ENCODE results near the gene COL20A1.

COL20A1 gene

DNA sequence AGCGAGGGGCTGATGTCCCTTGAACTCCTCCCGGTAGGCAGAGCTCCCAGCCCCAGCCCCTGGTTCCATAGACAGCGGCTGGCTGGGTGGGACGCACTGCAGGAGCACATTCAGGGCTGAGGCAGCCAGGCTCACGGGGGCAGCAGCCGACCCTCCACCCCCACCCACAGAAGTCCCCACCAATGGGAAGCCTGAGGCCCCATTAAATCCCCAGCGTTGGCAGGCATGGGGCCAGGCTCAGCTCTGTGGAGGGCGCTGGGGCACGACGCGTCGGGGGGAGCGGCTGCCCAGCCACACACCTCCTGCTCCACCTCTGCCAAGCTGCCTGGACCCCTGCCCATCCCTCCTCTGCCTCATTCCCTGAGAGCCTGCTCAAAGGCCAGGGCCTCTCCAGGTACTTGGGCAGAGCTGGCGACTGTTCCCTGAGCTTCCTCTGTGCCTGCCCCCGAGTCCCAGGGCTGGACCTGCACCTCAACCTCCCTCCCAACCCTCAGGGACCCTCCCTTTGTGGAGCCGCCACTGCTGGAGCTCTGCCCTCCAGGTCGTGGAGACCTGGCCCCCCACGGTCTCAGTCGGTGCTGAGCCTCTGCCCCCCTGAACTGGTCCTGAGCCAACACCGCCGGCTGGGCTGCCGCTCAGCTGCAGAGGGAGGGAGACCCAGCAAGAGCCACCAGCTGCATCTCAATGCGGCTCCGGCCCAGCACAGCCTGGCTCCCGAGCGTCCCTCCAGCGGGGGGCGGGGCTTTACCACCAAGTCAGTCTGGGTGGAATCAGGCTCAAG, 59.0 kb downstream of the COL20A1 start:
- no peak for DNase-seq

DNA sequence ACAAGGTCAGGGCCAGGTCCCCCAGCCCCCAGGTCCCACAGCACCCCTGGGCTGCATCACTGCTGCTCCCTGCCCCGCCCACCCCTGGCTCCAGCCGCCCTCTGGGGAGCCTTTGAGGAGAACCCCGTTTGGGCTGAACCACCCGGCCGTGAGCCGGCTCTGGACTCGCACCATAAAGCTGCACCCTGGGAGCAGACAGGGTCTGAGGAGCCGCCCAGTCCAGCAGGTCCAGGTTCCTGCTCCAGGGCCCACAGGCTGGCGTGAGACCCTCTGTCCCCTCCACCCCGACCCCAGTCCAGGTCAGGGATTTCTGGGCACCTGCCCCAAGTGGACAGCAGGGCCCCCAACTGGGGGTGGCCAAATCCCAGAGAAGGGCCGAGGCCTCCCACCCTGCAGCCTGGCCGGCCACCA, 59.8 kb downstream of the COL20A1 start:
- no peak for DNase-seq

DNA sequence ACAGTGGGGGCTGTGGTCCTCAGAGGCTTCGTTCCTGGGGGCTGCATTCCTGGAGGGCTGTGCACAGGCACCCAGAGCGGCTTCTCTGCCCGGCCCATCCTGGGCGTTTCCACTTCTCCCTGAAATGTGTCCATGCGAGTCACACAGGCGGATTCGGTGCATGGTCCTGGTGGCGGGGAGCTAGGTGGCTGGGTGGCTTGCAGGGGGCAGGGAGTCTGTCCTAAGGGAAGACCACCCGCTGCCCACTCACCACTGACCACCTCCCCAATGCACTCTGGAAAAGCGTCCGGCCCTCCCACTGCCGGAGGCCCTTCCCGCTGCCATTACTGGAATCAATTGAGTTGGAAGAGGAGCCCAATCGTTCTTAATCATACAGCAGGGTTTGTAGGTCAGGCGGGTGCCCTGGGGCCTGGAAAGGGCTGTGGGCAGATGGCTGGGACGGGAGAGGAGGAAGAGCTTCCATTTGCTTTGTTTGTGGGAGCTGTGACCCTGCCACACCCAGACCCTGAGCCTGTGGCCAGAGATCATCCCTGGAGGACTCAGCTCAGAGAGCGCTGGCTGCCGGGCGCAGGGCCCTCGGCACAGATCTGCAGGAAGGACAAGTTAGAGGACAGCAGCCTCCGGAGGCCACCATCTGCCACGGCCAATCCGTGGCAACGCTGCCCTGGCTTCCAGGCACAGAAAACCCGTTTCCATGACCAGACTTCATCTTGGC, 61.8 kb downstream of the COL20A1 start:
- DNase-seq: no peak

DNA sequence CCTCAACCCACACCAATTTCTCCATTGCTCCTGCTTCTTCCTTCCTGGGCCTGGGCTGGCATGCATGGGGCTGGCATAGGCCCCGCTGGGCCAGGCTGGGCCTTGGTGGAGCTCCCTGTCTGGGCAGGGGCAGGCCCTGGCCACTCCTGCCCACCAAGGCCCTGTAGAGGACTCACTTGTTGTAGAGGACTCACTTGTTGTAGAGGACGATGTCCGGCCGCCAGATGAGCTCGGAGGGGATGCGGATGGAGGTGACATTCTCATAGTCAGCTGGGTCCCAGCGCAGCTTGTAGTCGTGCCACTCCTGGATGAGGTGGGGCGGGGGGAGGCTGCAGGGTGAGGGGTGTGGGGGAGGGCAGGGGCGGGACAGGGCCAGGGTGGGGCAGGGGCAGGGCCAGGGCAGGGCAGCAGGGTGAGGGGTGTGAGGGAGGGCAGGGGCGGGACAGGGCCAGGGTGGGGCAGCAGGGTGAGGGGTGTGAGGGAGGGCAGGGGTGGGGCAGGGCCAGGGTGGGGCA, 62.9 kb downstream of the COL20A1 start:
- no peak for DNase-seq

DNA sequence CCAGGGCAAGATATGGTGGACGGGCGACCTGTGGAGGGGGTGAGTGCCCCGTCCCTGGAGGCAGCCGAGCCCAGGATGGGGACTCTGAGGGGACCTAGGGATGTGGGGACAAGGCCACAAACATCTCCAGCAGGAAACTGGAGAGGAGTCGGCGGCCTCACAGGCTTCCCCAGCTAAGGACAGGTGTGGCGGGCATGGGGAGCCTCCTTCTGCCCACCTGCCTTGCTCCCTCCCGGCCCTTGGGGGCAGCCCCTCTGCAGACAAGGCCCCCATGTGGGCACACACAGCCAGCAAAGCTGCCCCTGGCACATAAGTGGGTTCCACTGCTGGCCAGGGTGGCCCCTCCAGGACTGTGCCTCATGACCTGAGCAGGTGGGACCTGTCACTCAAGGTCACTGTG, 63.5 kb downstream of the COL20A1 start:
- no peak for DNase-seq

DNA sequence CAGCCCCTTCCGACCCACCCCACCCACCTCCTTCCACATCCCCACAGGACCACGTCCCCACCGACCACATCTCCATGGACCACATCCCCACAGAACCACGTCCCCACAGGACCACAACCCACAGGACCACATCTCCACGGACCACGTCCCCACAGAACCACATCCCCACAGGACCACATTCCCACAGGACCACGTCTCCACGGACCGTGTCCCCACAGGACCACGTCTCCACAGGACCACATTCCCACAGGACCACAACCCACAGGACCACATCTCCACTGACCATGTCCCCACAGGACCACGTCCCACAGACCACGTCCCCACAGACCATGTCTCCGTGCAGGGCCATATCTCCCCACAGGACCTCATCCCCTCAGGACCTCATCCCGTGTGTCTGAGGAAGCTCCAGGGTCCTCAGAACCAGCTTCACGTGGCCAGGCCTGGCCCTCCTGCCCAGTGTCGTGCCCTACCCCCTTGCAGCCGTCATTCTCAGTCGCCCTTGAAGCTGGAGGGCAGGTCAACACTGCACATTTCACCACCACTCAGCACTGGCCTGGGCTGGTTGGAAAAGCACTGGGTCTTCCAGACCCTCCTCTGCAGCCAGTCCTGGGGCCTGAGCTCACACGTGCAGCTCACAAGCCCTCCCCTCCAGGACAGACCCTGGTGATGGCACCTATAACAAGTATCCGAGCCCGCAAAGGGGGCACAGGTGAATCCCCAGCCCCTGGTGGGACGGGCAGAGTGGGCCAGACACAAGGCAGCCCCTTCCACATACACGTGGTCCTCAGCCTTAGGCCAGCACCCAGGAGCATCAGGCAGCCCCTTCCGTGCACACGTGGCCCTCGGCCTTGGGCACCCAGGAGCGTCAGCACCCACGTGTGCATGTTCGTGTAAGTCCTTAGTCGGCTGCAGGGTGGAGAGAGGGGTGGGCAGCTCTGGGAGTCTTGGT, 64.2 kb downstream of the COL20A1 start:
- DNase-seq: no peak

DNA sequence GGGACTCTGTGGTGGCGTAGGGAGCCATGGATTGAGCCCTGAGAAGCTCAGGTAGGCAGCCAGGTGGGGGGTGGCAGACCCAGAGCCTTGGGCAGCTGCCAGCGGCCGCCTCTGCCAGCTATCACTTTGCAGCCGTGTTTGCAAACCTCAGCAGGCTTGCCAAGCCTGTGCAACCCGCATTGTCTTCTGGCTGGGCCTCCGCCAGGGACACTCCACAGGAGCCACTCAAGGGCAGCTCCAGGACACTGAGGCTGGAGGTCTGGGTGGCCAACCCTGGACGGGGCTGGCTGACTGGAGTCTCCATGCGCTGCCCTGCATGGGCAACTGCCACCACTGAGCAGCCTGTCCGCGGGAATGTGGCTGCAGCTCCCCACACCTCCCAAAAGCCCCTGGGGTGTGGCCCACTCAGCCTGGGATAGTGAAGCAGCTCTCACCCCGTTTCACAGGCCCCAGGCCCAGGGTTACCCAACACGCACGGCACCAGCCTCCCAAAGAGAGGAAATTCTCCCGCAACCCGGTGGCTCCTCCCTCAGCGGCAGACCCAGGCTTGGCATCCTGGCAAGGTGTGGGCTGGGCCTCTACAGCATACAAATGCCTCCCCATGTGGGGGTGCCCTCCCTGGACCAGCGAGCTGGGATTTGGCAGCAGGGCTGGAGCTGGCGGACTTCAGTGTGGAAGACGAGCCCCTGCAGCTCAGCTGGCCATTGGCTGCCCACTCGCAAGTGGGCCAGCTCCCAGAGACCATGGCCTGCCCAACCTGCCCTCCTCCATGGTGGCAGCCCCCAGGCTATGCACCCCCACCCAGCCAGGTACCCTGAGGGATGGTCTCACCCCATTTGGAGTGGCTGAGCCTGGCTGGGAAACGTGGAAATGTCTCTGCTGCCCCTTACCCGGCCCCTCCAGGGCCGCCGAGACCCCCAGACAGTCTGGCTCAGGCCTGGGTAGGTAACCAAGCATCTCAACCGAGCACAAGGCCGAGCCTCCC, 65.2 kb downstream of the COL20A1 start:
- DNase-seq: no peak

DNA sequence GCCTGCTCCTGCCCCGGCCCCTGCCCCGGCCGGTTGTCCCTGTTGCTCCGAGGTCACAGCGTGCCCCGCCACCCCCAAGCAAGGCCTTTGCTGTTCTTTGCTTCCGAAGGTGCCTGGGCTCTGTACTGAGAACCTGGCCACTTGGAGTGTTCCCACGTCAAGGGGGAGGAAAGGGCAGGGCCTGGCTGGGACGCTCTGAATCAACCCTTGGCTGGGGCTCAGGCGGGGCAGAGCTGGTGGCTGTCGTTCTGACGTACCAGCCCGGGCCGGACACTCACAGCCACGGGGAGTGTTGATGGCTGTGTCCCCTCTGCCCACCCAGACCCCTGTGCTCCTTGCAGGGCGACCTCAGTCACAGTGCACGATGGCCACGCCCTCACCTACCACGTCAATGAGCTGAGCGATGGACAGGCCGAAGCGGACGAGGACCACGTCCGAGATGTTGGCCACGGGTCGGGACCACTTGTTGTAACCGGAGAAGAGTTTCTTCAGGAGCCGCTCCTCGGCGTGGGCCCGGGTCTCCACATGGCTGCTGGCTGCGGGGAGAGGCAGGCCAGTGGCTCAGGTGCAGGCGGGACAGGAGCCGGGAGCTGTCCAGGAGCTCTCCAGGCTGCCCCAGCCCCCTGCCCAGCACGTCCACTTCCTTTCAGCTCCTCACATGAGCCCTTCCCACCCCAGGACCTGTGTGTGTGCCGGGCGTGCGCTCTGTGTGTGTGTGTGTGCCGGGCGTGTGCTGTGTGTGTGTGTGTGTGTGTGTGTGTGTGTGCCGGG, 66.4 kb downstream of the COL20A1 start:
- no peak for DNase-seq

DNA sequence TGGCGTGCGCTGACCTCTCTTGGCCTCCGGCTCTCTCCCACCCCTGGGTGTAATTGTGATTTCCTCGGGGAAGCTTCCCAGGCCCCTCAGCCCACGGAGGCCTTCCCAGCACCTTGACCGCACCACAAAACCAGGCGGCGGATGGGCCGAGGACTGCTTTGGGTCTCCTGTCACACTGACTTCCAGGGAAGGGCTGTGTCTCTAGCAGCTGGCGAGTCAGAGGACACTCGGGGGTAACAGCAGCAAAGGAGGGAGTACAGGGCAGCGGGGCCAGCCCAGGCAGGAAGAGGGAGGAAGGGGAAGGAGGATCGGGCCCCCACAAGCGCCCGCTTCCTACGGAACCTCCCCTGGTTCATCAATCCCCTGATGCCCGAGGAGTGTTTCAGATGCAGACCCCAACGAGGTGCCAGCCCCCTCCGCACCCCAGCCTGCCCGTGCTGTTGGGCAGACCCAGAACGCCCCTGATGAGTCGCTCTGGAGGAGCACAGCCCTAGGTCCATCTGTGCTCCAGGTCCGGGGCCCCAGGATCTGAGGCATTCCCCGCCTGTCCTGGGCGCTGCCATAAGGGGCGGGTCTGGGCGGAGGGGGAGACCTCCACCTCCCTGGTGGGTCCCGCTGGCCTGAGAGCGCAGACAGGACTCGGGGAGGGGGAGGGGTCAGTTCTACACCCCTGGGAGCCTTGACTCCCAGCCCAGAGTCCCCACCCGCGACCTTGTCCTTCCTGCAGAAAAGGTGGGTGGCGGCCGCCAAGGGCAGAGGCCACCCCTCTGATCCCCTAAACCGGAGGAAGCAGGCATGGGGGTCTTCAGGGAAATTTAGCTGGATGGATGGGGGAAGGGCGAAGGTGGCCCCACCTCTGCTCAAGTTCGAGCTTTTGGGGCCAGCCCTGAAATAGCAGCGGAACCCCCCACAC, 67.2 kb downstream of the COL20A1 start:
- no peak for DNase-seq

DNA sequence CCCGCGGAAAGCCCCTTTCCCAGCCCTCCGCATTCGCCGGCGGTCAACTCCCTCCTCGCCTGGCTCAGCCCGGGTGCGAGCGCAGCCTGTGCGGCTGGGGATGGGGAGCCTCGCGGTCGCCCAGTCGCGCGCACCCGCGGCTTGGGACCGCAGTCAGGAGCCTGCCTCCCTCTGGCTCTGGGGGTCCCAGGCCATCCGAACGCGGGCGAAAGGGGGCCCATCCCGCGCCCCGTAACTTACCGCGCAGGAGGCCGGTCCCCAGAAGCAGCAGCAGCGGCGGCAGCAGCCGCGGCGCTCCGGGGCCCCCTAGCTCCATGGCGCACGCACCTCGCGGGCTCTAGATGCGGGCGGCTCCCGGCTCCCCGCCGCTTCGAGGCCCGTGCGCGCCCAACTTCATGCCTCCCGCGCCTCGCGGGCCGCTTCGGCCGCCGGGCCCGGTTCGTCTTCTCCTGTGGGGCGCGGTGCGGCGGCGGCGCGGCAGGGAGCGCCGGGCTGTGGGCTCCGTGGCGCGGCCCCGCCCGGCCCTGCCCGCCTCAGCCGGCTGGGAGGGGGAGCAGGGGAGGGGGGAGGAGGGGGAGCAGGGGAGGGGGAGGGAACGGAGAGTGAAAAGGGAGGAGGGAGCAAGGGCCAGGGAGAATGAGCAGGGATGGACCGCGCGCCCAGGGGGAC, 68.0 kb downstream of the COL20A1 start, which contains the start of gene CHRNA4:
CHRNA4 (minus strand) TSS at position 500 of the 669 bp plus-strand sequence; CDS start at position 316, 184 bp downstream.
- no peak for DNase-seq

DNA sequence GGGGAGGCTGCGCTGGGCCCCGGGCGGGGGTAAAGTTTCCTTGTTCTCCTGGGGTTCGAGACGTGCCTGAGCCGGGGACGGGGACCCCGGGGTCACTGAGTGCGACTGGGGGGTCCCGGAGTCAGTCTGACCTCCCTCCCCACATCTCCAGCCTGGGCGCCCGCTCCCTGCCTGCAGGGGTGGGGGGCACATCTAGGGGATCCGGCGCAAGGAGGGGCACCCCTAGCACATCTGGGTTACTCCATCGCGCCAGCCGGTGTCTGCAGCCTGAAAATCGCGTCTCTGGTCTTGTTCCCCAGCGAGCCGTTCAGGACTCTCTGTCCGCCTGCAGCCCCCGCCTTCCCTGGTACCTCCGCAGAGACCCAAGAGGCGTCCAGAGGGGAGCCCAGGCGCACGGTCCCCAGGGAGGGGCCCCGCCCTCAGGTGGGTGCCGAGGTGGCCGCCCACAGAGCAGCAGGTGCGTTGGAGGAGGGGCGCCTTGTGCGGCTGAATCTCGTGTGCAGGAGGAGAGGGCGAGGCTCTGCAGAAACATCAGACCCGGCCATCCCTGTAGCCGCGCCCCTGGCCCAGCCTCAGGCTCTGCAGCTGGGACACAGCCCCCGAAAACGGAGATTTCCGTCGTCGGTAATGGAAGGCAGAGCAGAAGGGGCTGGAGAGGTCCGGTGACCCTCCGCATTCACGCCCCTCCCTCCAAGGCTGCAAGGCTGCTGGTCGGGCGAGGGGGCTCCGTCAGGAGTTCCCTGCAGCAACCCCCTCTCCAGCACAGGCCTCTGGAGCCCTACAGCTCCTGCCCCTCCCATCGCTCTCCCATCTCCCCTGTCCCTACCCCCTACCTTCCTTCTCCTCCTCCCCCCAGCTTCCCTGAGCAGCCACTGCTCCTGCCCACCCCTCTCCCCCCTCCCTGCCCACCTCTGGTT, 68.8 kb downstream of the COL20A1 start:
- no peak for DNase-seq

DNA sequence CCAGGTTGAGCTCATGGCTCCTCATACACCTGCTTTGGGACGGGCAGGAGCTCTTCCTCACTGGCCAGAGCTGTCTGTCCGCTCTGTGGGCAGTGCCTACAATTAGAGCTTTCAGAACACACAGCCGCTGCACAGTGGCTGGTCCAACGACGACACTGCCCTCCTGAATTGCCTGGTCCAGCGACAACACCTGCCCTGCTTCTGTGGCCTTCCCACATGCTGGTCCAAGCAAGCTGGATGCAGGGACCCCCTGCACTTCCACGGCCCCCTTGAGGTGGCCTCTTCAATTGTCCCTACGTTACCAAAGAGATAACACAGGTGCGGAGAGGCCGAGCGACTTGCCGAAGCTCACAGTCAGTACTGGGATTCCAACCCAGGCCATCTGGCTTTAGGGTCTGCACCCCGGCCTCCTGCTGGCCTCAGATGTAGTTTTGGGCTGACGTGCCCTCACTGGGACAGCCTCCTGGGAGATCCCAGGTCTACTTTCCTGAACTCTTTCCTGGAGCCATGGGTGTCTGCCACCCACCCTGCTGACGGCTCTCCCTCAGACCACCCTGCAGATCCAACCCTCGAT, 69.5 kb downstream of the COL20A1 start:
- DNase-seq: no peak

DNA sequence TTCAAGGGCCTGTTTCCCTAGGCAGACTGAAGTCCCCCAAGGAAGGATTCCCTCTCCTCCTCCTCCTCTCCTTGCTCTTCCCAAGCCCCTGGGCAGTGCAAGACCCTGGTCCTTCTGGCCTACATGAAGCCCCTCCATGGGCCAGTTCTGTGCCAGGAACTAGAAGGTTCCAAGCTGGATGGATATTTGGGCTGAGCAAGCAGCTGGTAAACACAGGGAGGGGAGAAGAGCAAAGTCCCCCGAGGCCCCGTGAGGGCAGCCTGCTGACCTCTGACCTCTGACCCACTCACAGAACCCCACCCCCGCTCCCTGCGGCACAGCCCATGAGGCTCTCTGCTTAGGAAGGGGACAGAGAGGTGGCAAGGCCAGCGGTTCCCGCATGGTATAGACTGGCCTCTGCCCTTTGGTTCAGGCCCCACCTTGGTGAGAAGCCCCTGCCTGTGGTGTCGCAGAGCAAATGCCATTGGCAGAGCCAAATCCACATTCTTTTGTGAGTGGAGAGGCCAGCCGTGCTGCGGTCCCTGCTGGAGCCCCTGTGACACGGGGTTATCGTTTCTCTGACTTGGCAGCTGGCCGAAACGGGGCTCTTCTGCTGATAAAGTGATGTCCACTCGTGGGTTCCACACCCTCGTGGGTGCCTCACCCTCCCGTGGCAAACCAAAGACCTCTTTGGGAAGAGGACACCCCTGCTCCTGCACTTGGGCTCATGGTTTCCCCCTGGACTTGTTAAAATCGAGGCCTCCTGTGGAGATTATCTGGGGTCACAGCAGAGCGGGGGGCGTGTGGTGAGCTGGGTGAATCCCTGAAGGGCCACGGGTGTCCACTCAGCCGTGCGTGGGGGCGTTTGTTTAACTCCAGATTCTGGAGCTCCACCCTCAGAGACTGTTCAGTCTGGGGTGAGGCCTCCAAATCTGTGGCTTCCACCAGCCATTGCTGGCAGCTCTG, 70.3 kb downstream of the COL20A1 start:
- DNase-seq: no peak

DNA sequence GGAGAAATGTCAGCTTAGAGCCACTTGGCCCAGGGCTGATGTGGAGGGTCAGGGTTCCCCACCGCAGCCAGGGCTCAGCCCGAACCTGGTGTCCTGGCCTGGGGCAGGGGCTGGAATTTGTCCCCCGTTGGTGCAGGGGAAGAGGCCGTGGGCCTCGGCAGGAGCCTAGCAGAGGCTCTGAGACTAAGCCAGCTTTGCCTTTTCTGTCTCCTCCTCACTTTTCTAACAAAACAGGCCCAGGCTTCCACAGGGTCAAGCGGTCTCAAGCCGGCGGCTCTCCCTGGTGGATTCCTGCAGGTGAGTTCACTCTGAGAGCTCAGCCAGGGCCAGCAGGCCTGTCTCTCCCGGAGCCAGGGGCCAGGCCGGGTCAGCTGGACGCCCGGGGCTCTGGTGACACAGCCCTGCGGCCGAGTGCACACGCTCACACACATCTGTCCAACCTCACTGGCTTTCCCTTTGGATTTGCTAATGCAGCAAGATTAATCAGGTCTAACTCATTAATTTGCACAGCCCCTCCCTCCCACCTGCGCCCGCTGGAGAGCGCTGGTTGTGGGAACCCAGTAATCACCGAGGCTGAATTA, 71.1 kb downstream of the COL20A1 start:
- DNase-seq: no peak

DNA sequence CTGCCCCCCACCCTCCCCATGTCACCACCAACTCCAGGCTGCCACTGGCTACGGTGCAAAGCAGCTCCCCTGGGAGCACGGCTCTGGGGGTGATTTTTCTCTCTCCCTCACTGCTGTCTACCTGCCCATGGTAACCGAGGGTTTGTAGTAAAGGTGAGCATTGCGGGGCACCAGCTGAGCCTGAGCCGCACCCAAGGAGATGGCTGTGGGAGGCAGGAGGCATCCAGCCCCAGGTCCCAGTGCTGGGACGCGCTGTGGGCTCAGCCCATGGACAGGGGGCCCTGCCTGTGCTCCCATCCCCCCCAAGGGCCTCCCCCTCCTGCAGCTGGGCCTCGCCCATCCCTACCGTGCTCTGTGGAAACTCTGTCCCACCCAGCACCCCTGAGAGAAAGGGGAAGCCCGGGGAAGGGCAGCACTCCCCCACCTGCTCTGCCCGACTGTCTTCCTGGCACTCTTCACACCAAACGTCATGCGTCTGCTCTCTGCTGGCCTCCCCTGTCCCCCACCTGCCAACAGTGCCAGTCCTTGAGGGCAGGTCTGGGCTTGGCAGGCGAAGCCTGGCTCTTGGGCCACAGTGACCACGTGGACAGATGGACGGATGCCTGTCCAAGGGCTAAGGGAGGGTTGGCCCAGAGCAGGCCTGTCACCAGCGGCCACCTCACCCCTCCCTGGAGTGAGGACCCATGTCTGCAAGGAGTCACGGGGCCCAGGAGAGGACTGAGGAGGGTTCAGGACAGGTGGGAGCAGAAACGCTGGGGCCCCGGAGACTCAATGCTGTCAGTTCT, 72.0 kb downstream of the COL20A1 start:
- DNase-seq: no peak
